ENCODE data around the gene MRM2.
A peak's percentile ranks its signal among the peaks of the same experiment; 100 is the strongest.
"Not testable (repeated sequence)": the region's sequence is repeated elsewhere in the genome, so short reads cannot be mapped to it uniquely, and the experiment has no call there.

MRM2 gene

GRCh38 chr7:2241580-2242540, at the start of gene MRM2, which contains the start of gene NUDT1:
Gene MRM2 (minus strand): TSS chr7:2242205. CDS start chr7:2242169, 36 bp downstream.
Gene NUDT1 (plus strand): TSS chr7:2242226. CDS start chr7:2244575, 2,349 bp downstream.
- DNase-seq = peak; percentile 70

GRCh38 chr7:2290877-2291276, 48.9 kb upstream of the MRM2 start:
- no peak for DNase-seq

- no peak for DNase-seq
Measured at GRCh38 chr7:2289621-2290020, 47.6 kb upstream of the MRM2 start.

DNA sequence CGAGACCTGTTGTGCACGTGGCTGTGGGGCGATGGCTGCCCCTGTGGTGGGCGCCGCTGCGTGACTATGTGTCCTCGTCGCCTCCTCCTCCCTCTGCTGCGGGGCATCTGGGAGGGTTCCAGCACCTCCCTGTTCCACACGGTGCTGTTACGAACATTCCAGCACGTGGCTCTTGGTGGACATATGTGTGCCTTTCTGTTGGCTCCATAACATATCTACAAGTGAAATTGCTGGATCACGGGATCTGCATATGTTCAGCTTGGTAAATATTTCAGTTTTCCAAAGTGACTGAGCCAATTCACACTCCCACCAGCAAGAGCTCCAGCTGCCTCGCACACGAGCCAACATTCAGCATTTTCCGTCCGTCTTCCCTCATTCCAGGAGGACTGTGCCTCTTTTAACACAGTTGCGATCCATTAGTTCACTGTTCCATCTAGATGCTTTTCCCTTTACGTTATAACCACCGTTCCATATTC, 47.1 kb upstream of the MRM2 start:
- no peak for DNase-seq

DNA sequence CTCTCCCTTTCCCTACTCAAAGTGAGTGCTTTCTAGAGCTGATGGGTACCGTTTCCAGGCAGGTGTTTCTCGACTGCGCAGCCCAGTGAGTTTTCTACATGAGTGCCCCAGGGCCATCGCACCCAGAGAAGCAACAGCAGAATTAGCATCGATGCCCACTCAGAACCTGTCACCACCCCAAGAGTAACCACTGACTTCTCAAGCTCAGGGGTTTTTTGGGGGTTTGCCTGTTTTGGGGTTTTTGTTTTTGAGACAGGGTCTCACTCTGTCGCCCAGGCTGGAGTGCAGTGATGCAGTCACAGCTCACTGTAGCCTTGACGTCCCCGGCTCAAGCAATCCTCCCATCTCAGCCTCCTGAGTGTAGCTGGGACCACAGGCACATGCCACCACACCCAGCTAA, 46.5 kb upstream of the MRM2 start:
- DNase-seq = no peak

DNA sequence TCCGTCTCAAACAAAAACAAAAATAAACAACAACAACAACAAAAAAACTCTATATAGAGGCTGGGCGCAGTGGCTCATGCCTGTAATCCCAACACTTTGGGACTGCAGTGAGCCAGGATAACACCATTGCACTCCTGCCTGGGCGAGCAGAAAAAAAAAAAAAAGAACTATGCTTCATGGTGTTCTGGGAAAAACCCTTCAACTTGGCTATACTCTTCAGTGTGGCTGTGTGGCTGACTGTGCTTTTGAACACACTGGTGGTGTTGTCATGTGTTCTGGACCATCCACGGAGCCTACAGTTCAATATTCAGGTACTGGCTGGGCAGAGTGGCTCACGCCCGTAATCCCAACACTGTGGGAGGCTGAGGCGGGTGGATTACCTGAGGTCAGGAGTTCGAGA, 45.7 kb upstream of the MRM2 start:
- no peak for DNase-seq

DNA sequence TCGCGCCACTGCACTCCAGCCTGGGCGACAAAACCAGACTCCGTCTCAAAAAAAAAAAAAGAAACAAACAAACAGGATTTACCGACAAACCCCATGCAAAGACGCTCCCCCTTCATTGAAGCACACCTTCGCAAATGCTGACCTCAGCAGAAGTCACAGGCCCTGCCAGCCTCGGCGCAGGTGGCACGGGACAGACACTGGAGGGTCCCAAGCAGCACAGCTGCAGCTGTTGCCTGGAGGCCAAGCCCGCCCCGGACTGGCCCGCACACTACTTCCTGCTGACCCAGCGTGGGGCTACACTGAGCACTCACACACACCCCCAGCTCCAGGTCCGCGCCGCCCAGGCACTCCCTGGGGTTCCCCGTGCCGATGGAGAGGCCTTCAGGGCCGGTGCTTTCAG, 41.1 kb upstream of the MRM2 start:
- DNase-seq = no peak

DNA sequence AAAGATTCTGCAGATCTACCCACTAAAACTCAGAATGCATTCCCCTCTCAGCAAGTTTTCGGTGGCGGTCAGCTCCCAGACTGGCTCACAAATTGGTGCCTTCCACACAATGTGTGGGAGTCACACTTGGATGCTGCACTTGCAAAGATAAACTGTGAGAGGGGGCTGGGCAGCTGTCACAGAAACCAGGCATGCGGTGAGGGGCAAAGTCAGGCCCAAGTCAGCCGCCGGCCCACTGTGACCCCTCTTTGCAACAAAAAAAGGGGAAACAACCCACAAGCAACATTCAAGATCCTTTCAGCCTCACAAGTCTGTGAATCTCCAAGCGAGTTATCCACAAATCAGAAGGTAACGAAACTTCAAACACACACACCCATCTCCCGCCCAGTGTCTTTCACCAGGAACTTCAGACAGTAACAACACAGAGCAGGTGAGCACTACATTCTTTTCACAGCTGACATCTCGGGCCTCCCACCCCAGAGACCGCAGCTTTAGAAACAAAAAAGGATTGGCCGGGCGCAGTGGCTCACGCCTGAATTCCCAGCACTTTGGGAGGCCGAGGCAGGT, 40.3 kb upstream of the MRM2 start:
- DNase-seq = no peak

GRCh38 chr7:2281541-2281940, 39.5 kb upstream of the MRM2 start:
- DNase-seq = peak; percentile 52

GRCh38 chr7:2280424-2280823, 38.4 kb upstream of the MRM2 start:
- no peak for DNase-seq

GRCh38 chr7:2279896-2280295, 37.9 kb upstream of the MRM2 start:
- no peak for DNase-seq

DNA sequence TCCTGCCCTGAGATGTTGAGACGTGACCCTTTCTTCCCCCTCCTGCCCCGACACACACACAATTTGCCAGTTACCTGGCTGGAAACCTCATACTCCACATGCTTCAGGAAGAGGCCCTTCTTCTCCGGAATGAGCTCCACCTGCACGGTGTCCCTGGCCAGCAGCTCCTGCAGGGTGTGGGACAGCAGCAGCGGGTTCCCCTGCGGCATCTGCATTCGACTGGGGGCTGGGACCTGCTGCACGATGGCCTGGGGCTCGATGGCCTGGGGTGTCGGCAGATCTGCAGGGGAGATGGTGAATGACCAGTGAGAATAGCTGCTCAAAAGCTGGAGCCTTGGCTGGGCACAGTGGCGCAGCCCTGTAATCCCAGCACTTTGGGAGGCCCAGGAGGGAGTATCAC, 36.0 kb upstream of the MRM2 start:
- DNase-seq = no peak

- DNase-seq = no peak
Measured at GRCh38 chr7:2276107-2276506, 34.1 kb upstream of the MRM2 start.

- DNase-seq = no peak
Measured at GRCh38 chr7:2275101-2275500, 33.1 kb upstream of the MRM2 start.

- DNase-seq = no peak
Measured at GRCh38 chr7:2274666-2275065, 32.7 kb upstream of the MRM2 start.

DNA sequence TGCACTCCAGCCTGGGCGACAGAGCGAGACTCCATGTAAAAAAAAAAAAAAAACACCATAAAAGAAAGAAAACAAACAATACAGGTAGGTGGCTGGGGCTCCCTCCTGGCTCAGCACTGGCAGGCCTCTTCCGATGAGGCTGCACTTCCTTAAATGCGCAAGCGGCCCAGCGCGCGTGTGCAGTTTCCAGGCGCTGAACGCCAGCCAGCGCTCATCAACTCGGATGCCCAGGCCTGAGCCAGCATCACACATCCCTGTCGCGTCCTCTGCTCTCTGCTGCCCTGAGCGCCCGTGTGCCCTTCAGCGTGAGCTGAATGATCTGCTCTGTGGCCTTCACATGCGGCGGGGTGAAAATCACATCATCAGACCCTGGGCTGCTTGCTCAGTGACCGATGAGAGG, 31.9 kb upstream of the MRM2 start:
- DNase-seq = no peak

DNA sequence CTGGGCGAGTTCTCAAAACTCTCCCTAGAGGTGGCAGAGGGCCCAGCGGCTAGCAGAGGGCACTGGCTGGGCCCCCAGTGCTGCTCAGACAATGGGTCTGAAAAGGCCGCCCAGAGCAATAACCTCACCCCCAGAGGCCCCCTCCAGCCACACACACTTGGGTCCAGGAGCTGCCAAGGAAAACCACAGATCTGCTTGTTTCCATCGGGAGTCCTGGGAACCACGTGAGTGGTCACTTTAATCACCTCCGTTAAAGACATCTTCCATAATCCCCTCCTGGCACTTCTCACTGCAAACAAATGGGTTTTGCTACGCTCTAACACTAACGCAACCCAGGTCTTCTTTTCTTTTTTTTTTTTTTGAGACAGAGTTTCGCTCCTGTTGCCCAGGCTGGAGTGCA, 30.0 kb upstream of the MRM2 start:
- DNase-seq = no peak

DNA sequence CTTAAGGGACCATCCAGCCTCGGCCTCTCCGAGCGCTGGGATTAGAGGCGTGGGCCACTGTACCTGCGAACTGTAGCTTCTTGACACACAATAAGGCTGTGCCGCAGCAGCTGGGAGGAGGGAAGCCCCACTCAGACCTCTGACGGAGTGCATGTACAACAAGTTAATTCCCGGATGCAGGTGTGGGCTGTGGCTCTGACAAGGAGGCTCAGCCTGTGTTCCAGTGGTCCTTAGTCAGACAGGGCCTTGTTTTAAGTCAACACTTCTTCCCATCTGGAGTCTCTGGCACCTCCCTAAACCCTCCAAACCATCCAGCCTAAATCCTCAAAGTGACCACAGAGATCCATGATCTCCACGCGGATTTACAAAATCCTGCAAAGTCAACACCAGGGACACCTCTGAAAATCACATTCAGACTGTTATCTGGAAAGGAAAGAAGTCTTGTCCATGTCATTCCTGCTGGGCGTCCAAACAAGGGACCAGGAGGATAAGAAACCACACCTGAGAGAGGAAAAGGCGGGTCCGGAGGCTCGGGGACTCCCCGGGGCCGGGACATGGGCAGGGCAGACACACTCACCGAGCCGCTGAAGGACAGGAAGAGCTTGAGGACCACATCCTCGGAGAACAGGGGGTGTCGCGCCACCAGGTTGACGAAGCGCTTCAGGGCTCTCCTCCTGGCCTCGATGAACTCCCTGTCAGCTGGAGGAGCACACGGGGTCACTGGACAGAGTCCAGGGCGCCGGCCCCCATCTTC, 29.4 kb upstream of the MRM2 start:
- no peak for DNase-seq

- no peak for DNase-seq
Measured at GRCh38 chr7:2270495-2270894, 28.5 kb upstream of the MRM2 start.

GRCh38 chr7:2269991-2270460, 28.0 kb upstream of the MRM2 start:
- DNase-seq = no peak

DNA sequence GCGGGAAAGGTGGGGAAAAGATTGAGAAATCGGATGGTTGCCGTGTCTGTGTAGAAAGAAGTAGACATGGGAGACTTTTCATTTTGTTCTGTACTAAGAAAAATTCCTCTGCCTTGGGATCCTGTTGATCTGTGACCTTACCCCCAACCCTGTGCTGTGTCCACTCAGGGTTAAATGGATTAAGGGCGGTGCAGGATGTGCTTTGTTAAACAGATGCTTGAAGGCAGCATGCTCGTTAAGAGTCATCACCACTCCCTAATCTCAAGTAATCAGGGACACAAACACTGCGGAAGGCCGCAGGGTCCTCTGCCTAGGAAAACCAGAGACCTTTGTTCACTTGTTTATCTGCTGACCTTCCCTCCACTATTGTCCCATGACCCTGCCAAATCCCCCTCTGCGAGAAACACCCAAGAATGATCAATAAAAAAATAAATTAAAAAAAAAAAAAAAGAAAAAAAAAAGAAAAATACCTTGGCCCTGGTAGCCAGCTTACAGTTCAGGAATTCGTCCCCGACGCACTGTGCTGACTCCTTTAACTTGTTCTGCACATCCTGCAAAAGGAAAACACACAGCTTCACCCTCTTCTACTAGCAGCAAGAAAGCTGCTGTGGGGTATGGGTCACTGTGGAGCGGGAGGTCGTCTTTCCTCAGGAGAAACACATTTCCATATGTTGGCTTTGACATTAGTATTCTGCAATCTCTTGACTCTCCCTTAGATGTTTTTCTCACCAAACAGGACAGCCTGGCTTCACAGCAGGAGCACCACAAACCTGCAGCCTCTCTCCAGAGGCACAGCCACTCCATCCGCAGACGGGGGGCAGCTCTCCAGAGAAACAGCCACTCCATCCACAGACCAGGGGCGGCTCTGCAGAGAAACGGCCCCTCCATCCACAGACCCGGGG, 27.3 kb upstream of the MRM2 start:
- not testable (repeated sequence) for DNase-seq

DNA sequence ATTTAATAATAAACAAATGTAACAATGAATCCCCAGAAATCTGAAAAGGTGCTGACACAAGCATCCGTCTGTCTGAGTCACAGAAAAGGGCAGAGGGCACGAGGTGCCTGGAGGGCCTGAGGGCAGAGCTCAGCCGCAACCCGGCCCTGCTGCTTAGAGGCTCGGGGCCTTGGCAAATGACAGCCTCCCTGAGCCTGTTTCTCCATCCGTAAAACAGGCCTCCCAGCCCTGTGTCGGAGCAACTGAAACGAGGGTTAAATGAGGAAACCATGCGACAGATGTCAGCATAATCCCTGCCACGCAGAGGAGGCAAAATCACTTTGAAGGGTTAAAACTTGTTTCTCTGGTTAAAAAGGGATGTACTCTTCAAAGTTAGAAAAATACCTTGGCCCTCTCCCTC, 24.9 kb upstream of the MRM2 start:
- DNase-seq = no peak

Measured in fibroblast of skin of right quadriceps (primary cell).